Coronary artery (tissue), 2 donors: Measurements from ENCODE around the gene TTC33.

ENCODE experiments used
- DNase-seq: peaks from one replicate; pipeline ENCODE4 v3.0.0-alpha.2; 2017; ENCODE audit warnings: low spot score
- H3K27ac ChIP-seq, 2 donors: fragments of 200-600 bp; sonication (generic); one replicate each; pipeline ENCODE4 v1.5.1; 2016 to 2019
- H3K4me3 ChIP-seq: fragments of 200-600 bp; sonication (generic); 2 replicates; pipeline ENCODE4 v1.5.1; 2016; ENCODE audit warnings: mild to moderate bottlenecking, moderate library complexity
- TF ChIP-seq, protein P1 (sequence below): fragments of 200-600 bp; sonication (generic); IDR thresholded peaks from one replicate; pipeline ENCODE4 v1.5.1; 2019; ENCODE audit warnings: antibody characterized with exemption

Gene TTC33

DNA sequence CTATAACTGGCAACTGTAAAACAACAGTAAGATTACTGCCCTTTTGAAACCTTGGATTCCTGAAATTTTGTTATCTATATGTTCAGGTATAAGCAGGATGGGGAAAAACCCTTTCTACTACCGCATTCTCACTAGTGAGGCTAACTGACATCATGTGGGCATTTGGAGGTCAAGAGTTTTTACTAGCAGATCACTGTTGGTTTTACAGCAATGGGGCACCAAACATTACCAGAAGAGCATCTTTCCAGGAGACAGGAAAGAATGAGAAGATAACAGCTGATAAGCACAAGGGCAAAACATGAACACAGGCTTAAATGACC lies 20.9 kb upstream of the TTC33 start:
- TF ChIP-seq, protein P1, sequence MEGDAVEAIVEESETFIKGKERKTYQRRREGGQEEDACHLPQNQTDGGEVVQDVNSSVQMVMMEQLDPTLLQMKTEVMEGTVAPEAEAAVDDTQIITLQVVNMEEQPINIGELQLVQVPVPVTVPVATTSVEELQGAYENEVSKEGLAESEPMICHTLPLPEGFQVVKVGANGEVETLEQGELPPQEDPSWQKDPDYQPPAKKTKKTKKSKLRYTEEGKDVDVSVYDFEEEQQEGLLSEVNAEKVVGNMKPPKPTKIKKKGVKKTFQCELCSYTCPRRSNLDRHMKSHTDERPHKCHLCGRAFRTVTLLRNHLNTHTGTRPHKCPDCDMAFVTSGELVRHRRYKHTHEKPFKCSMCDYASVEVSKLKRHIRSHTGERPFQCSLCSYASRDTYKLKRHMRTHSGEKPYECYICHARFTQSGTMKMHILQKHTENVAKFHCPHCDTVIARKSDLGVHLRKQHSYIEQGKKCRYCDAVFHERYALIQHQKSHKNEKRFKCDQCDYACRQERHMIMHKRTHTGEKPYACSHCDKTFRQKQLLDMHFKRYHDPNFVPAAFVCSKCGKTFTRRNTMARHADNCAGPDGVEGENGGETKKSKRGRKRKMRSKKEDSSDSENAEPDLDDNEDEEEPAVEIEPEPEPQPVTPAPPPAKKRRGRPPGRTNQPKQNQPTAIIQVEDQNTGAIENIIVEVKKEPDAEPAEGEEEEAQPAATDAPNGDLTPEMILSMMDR, result no peak
- no peak for DNase-seq
- H3K27ac ChIP-seq, result no peak overlapping the region
- H3K4me3 ChIP-seq, result no peak overlapping the region

DNA sequence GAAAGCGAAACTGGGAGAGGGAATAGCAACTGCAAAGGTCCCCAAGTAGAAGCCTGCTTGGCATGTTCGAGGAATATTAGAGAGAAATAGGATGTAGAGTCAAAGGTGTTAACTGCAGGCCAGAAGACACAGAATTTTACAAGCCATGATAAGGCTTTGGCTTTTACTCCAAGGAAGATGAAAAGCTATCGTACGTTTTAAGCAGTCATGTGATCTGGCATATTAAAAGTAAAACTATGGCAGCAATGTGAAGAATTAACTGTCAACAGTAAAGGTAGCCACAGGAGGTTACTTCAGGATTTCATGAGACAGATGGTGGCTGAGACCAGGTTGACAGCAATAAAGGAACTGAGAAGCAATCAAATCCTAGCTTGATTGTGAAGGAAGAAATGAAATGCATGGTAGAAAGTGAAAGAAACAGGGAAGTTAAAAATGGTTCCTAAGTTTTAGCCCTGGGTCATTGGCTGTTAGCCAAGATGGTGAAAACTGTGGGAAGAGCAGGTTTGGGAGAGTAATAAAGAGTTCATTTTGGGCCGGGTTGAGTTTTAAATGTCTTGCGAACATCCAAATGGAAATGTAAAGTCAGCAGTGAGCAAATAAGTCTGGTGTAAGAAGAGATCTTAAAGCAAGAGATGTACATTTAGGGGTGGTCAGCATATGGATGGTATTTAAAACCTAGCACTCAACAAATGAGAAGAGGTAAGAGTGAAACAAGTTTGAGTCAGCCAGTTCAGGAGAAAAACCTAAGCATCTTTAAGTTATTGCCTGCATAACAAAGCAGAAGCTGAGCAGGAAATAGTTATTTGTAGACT lies 20.3 kb upstream of the TTC33 start:
- Histone ChIP-seq H3K4me3 (no peak overlapping the region), H3K27ac (no peak overlapping the region)
- no peak for DNase-seq
- TF ChIP-seq, protein P1, result no peak

GRCh38 chr5:40775085-40775845 lies 19.5 kb upstream of the TTC33 start:
- Histone ChIP-seq H3K27ac (no peak overlapping the region), H3K4me3 (no peak overlapping the region)
- TF ChIP-seq, protein P1, result no peak
- DNase-seq, result no peak

DNA sequence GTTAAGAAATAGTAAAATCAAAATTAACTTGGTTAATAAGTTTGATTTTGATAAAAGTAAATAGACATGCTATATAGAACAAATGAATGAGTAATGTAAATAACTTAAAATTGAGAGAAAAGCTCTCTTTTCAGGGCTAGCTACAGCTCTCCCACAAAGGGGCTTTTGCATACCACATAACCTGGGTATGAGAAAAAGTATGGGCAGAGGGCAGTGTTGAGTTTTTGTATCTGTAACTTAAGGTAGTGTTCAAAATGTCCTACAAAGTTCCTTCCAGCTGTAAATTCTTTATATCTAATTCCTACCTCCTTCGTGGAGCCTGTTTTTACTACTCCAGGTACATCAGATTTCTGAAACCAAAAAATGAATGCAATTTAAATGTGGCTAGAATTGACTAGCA lies 18.9 kb upstream of the TTC33 start:
- Histone ChIP-seq H3K4me3 (no peak overlapping the region), H3K27ac (no peak overlapping the region)
- DNase-seq, result no peak
- TF ChIP-seq, protein P1, result no peak

DNA sequence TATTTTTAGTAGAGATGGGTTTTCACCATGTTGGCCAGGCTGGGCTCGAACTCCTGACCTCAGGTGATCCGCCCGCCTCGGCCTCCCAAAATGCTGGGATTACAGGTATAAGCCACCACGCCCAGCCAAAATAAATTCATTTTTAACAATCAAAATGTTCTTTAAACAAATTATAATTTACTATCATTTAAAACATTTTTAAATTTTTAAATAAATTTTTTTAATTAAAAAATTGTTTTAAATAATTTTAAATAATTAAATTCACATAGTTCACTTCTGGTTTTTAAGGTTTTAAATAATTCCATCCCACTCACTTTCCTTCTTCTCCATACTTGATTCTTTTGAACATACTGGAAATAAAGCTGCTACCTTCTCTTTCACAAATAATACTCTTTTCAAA lies 15.0 kb upstream of the TTC33 start:
- TF ChIP-seq, protein P1, result no peak
- no peak for DNase-seq
- no peak overlapping the region for H3K4me3 ChIP-seq
- H3K27ac ChIP-seq, result no peak overlapping the region

- no peak overlapping the region for H3K27ac ChIP-seq
- no peak overlapping the region for H3K4me3 ChIP-seq
- DNase-seq, result no peak
- TF ChIP-seq, protein P1, result no peak
Observed at GRCh38 chr5:40762705-40763104, 6.9 kb upstream of the TTC33 start.

DNA sequence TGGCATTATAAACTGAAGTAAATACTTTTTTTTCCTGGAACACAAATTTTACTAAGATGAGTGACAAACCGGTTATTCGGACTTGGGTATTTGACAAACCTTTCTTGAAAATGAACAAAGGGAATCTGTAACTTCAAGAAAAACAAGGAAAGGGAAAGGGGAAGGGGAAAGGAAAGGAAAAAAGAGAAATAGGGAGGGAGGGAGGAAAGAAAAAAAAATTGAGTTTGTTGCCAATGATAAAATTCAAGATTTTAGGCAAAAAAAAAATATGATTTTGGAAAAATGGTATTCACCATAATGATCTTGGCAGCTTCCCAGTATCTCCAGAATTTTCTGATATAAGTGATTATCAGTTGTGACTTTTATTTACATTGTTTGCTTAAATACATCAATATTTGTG lies 1.6 kb upstream of the TTC33 start:
- TF ChIP-seq, protein P1, result no peak
- Histone ChIP-seq H3K4me3 (no peak overlapping the region), H3K27ac (no peak overlapping the region)
- no peak for DNase-seq
